Thoracic aorta (tissue), 2 donors: Measurements from ENCODE around the gene TMEM248. TPM values are rescaled to one million over a fixed set of nuclear protein-coding genes. Genes with fewer than 3 reads are reported as not detected.

Experiments used
- ATAC-seq: fragments of 150-250 bp; one replicate; pipeline ENCODE4 v1.8.0; 2017; ENCODE audit warnings: low read depth; ENCODE audit not compliant: insufficient number of reproducible peaks, low FRiP score
- DNase-seq: peaks from one replicate; pipeline ENCODE4 v3.0.0-alpha.2; 2020; ENCODE audit warnings: low spot score
- H3K27ac ChIP-seq, 2 donors: fragments of 200-600 bp; sonication (generic); 1 replicate in 1 of 2; 2 replicates in 1 of 2; pipeline ENCODE4 v1.5.1; 2016; ENCODE audit warnings: mild to moderate bottlenecking in 2 of 2, moderate library complexity in 2 of 2
- H3K27me3 ChIP-seq: fragments of 200-600 bp; sonication (generic); replicated peaks from 2 replicates; pipeline ENCODE4 v1.6.0; 2016; ENCODE audit warnings: mild to moderate bottlenecking; ENCODE audit not compliant: insufficient read depth
- H3K36me3 ChIP-seq: fragments of 200-600 bp; sonication (generic); one replicate; pipeline ENCODE4 v1.5.1; 2016
- H3K4me1 ChIP-seq, 2 donors: fragments of 200-600 bp; sonication (generic); 1 replicate in 1 of 2; 2 replicates in 1 of 2; pipeline versions ENCODE4 v1.5.1 to v1.6.0; 2016; ENCODE audit warnings: low read depth in 2 of 2, mild to moderate bottlenecking in 1 of 2; ENCODE audit not compliant: control insufficient read depth in 1 of 2
- H3K4me3 ChIP-seq: fragments of 200-600 bp; sonication (generic); 2 replicates; pipeline ENCODE4 v1.5.1; 2016; ENCODE audit warnings: mild to moderate bottlenecking
- H3K9me3 ChIP-seq: fragments of 200-600 bp; sonication (generic); 2 replicates; pipeline ENCODE4 v1.5.1; 2016
- total RNA-seq, 2 donors: library from RNA; depleted of rRNA; stranded (reverse); fragments of >200 nt; gene quantifications; one replicate each; pipeline versions ENCODE4 v1.1.0 to v1.2.3, GENCODE V29; 2016
- TF ChIP-seq, protein P1 (sequence below): fragments of 200-600 bp; sonication (generic); IDR thresholded peaks from one replicate; pipeline ENCODE4 v1.5.1; 2019; ENCODE audit warnings: antibody characterized with exemption

Gene TMEM248
- total RNA-seq, 2 donors from 2014 or later = 108 to 130 TPM

DNA sequence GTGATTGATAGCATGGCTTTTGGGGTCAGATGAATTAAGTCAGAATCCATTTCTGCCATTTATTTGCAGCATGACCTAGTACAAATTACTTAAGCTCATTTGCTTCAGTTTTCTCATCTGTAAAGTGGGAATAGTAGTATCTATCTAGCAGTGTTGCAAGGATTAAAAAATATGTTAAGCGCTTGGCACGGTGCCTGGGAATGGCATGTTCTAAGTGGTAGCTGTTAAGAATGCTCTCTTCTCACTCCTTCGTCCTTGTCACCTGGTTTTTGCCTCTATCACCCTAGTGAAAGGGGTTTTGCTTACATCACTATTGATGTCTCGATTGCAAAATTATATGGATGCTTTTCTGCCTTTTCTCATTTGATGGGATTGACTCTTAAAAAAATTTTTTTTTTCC is 7.4 kb downstream of the TMEM248 start:
- TF ChIP-seq, protein P1, sequence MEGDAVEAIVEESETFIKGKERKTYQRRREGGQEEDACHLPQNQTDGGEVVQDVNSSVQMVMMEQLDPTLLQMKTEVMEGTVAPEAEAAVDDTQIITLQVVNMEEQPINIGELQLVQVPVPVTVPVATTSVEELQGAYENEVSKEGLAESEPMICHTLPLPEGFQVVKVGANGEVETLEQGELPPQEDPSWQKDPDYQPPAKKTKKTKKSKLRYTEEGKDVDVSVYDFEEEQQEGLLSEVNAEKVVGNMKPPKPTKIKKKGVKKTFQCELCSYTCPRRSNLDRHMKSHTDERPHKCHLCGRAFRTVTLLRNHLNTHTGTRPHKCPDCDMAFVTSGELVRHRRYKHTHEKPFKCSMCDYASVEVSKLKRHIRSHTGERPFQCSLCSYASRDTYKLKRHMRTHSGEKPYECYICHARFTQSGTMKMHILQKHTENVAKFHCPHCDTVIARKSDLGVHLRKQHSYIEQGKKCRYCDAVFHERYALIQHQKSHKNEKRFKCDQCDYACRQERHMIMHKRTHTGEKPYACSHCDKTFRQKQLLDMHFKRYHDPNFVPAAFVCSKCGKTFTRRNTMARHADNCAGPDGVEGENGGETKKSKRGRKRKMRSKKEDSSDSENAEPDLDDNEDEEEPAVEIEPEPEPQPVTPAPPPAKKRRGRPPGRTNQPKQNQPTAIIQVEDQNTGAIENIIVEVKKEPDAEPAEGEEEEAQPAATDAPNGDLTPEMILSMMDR = no peak

DNA sequence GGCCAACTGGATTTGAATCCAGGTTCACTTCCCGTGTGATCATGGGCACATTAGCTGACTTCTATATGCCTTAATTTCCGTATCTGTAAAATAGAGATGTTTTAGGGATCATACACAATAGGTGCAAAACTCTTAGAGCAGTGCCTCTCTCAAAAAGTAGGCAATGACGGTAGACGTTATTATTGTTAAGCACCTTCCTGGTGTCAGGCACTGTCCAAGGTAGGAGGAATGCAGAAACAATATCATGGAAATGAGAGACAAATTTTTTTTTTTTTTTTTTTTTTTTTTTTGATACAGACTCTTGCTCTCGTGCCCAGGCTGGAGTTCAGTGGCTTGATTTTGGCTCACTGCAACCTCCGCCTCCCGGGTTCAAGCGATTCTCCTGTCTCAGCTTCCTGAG is 8.1 kb downstream of the TMEM248 start:
- no peaks in the 10 kb centered on the region for H3K27me3 ChIP-seq
- H3K36me3 ChIP-seq = no peaks in the 10 kb centered on the region
- no peak overlapping the region for H3K27ac ChIP-seq
- DNase-seq (no peak), ATAC-seq (no peak)
- TF ChIP-seq, protein P1 = no peak
- no peaks in the 10 kb centered on the region for H3K9me3 ChIP-seq
- peaks cover 28 to 53% of the 10 kb centered on the region in 2 donors for H3K4me1 ChIP-seq
- H3K4me3 ChIP-seq = no peak overlapping the region

More for the DNA sequence above, 7.4 kb downstream of the TMEM248 start:
- no peak for ATAC-seq
- no peaks in the 10 kb centered on the region for H3K36me3 ChIP-seq
- H3K4me1 ChIP-seq = peaks cover 34 to 55% of the 10 kb centered on the region in 2 donors
- no peak for DNase-seq
- no peak overlapping the region for H3K4me3 ChIP-seq
- H3K27ac ChIP-seq = no peak overlapping the region
- no peaks in the 10 kb centered on the region for H3K27me3 ChIP-seq
- H3K9me3 ChIP-seq = no peaks in the 10 kb centered on the region

DNA sequence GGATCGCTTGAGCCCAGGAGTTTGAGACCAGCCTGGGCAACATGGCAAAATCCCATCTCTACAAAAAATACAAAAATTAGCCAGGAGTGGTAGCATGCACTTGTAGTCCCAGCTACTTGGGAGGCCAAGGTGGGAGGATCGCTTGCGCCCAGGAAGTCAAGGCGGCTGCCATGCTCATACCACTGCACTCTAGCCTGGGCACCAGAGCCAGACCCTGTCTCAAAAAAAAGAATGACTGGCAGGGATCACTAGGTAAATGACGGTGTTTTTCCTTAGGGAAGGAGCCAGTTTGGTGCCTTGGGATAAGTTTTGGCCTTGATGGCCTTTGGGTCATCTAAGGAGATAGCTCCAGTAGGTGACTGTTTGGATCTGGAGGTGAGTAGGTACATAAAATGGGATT is 8.9 kb downstream of the TMEM248 start:
- DNase-seq (no peak), ATAC-seq (no peak)
- TF ChIP-seq, protein P1 = no peak
- no peak overlapping the region for H3K27ac ChIP-seq
- H3K27me3 ChIP-seq = no peaks in the 10 kb centered on the region
- no peaks in the 10 kb centered on the region for H3K9me3 ChIP-seq
- peaks cover 25 to 52% of the 10 kb centered on the region in 2 donors for H3K4me1 ChIP-seq
- H3K4me3 ChIP-seq = no peak overlapping the region
- H3K36me3 ChIP-seq = no peaks in the 10 kb centered on the region

DNA sequence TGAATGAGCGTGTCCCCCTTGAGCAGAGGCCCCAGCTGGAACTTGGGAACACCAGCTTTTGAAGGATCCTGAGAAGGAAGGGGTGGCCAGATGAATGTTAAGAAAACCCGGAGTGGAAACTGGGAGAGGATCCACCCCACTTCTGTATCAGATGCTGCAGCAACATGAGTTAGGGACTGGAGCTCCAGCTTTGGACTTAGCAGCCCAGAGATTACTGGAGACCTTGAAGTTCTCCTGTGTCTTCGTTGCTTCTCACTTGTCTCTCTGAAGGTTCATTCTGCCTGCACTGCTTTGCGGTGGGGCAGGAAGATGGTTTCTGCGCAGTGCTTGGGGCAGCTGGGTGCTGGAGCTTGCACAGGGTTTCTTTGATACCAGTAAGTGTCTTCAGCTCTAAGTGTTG is 9.3 kb downstream of the TMEM248 start:
- TF ChIP-seq, protein P1 = no peak
- Histone ChIP-seq H3K36me3 (no peaks in the 10 kb centered on the region), H3K27ac (no peak overlapping the region), H3K4me3 (no peak overlapping the region), H3K27me3 (no peaks in the 10 kb centered on the region), H3K9me3 (no peaks in the 10 kb centered on the region), H3K4me1 (peaks cover 25 to 48% of the 10 kb centered on the region in 2 donors)
- DNase-seq = no peak
- ATAC-seq = no peak

DNA sequence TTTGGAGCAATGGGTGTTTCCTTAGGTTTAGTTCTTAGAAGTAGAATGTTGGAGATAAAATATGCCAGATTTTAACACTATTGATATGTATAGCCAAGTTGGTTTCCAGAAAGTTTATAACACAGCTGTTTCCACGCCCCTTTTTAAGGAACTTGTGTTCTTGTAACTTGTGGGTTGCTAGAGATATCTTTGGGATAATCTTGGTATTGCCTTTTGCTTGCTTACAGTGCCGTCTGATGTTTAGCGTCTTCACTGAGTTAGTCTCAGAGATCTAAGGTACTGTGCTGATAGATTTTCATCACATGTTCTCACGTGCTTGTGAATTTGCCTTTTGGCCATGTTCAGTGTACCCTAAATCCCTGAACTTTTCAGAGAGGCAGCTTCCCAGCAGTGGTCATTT is 12.4 kb downstream of the TMEM248 start:
- Histone ChIP-seq H3K9me3 (peaks cover 5% of the 10 kb centered on the region), H3K4me3 (no peak overlapping the region), H3K36me3 (peaks cover under 1% of the 10 kb centered on the region), H3K4me1 (peaks cover 17 to 33% of the 10 kb centered on the region in 2 donors), H3K27me3 (no peaks in the 10 kb centered on the region), H3K27ac (peak overlapping the region in 1 of 2 donors; percentile 56)
- no peak for ATAC-seq
- TF ChIP-seq, protein P1 = no peak
- no peak for DNase-seq
